HG02588 (cell line): ENCODE measurements around the gene PHOX2B.

Experiments
- ATAC-seq: cut with Tn5 transposase; IDR thresholded peaks from one replicate; pipeline ENCODE4 v1.9.1; 2021; ENCODE audit warnings: mild to moderate bottlenecking, moderate library complexity; ENCODE audit not compliant: unreplicated experiment

The PHOX2B gene

GRCh38 chr4:41748571-41749475, at the start of gene PHOX2B:
Gene PHOX2B (minus strand): TSS chr4:41748725. CDS start chr4:41748610, 115 bp downstream.
- no peak for ATAC-seq

- no peak for ATAC-seq
Observed at GRCh38 chr4:41797260-41797659, 48.7 kb upstream of the PHOX2B start.

GRCh38 chr4:41796545-41797210, 48.2 kb upstream of the PHOX2B start:
- no peak for ATAC-seq

GRCh38 chr4:41795796-41796385, 47.4 kb upstream of the PHOX2B start:
- ATAC-seq = no peak

GRCh38 chr4:41792166-41792565, 43.6 kb upstream of the PHOX2B start:
- ATAC-seq = no peak

- no peak for ATAC-seq
Observed at GRCh38 chr4:41791557-41791956, 43.0 kb upstream of the PHOX2B start.

GRCh38 chr4:41787931-41788330, 39.4 kb upstream of the PHOX2B start:
- ATAC-seq = no peak

GRCh38 chr4:41785665-41786064, 37.1 kb upstream of the PHOX2B start:
- ATAC-seq = no peak

GRCh38 chr4:41784191-41784979, 35.9 kb upstream of the PHOX2B start:
- no peak for ATAC-seq

GRCh38 chr4:41776466-41776865, 27.9 kb upstream of the PHOX2B start:
- no peak for ATAC-seq

- no peak for ATAC-seq
Observed at GRCh38 chr4:41763729-41764128, 15.2 kb upstream of the PHOX2B start.

GRCh38 chr4:41758884-41759283, 10.4 kb upstream of the PHOX2B start:
- no peak for ATAC-seq

- ATAC-seq = no peak
Observed at GRCh38 chr4:41757521-41758156, 9.1 kb upstream of the PHOX2B start.

GRCh38 chr4:41753942-41754341, 5.4 kb upstream of the PHOX2B start:
- no peak for ATAC-seq

- ATAC-seq = no peak
Observed at GRCh38 chr4:41752081-41752836, 3.7 kb upstream of the PHOX2B start.

- no peak for ATAC-seq
Observed at GRCh38 chr4:41751449-41752061, 3.0 kb upstream of the PHOX2B start.

GRCh38 chr4:41750626-41751448, 2.3 kb upstream of the PHOX2B start:
- no peak for ATAC-seq

- ATAC-seq = no peak
Observed at GRCh38 chr4:41750121-41750625, 1.6 kb upstream of the PHOX2B start.
